Right kidney (tissue), 1 donor: Measurements from ENCODE around the gene VPS50.
"Not testable (repeated sequence)": the region's sequence is repeated elsewhere in the genome, so short reads cannot be mapped to it uniquely, and the experiment has no call there.

Experiments
- DNase-seq: peaks from one replicate; pipeline ENCODE4 v3.0.0-alpha.2; 2016

The VPS50 gene

DNA sequence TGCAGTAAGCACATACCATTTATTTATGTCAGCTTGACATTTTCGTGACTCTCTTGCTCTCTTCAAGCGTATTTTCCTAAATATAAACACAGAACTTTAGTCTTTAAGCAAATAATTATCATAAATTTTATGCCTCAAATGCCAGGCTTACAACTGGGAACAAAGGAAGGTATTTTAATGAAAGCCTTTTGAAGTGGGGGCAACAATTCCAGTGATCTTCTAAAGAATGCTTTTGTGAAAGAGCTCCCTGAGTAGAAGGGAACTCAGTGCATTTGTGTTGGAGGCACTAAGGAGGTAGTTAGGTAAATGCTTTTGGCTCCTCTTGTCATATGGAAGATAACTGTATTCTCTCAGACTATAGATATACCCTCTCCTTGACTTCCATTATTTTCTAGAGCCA lies 104.9 kb downstream of the VPS50 start:
- DNase-seq = no peak

DNA sequence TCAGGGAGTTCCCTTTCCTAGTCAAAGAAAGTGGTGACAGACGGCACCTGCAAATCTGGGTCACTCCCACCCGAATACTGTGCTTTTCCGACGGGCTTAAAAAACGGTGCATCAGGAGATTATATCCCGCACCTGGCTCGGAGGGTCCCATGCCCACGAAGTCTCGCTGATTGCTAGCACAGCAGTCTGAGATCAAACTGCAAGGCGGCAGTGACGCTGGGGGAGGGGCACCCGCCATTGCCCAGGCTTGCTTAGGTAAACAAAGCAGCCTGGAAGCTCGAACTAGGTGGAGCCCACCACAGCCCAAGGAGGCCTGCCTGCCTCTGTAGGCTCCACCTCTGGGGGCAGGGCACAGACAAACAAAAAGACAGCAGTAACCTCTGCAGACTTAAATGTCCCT lies 110.0 kb downstream of the VPS50 start:
- DNase-seq = not testable (repeated sequence)

DNA sequence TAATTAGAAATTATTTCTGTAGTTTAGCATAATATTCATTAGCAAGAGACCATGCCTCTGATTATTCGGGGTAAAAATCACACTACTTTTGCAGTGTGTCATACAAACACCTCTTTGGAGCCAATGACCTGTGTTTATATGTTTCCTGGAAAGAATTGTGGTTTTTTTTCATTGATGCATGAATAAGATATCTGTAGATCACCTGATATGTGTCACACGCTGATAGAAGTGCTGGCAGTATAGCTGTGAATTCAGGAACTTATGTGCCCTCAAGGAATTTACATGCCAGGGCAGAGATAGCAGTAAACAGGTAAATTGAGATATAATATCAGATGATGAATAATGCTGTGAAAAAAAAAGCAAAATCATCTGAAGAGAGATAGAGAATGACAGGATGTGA lies 118.2 kb downstream of the VPS50 start:
- DNase-seq = no peak

DNA sequence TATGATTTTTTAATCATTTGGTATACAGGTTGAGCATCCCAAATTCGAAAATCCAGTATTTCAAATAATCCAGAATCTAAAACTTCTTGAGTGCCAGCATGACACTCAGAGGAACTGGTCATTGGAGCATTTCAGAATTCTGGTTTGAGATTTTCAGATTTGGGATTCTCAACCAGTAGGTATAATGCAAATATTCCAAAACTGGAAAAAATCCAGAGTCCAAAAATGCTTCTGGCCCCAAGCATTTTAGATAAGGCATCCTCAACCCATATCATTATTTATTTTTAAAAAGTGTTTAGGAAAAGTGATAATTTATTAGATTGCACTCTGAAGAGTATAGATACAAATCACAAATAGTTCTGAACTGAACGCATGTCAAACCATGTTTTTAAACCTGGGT lies 120.7 kb downstream of the VPS50 start:
- no peak for DNase-seq

DNA sequence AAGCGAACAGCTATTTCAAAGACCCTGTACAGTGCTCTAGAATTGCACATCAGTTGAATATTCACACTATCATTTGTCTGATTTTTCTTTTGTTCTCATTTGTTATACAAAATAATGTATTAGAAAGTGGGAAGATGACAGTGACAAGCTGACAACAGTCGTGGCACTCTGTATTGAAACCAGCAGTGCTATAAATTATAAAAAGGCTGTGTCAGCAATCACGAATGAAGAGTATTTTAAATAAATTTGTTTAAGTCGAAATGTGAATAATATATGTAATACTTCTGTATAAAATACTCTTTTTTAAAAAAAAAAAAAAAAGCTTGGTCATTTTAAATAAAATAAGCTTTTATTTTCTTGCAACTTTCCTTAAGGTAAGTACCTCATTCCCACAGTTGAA lies 122.6 kb downstream of the VPS50 start:
- DNase-seq = no peak

DNA sequence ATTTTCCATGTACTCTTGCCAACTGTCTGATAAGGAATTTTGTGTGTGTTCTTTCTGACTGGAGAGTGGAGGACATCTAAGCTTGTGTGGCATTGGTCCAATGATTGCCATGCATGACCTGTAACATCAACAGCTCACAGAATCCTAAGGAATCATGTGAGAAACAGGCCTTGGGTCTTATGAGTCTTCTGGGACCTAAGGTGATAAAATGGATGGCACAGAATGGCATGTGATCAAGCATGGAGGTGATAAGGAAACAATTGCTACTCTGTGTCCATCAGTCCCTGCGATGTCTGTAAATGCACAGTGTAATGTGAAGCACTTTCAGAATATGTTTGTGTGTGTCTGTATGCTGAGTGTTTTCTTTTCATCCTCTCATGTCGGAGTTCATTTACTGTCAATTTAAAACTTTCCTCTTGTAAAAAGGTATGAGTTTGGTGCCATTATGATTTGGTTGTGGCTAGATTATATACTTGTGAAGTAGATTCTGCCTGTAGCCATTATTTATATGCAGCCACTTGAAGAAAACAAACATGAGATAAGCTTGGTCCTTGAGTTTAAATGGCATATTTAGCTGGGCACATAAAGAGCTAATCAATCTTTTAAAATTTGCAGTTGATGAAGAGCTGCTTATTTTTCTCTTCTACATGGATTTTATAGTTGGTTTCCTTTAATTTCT lies 127.5 kb downstream of the VPS50 start:
- no peak for DNase-seq

DNA sequence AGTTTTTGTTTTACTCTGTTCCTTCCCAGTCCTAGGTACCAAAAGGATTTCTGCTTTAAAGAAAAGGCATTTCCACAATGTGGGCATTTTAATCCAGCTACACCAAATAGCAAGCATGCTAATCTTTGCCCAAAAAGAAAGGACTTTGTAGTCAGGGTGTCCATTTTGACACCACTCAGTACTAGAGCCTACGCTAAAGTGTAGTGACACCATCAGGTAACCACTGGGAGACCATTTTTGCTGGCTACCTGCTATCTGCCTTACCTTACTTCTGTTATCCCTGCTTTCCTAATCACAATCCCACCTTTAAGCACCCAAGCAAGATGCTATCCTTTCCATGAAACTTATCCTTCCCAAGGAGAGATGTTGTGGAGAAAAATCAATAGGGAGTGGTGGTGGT lies 129.7 kb downstream of the VPS50 start:
- DNase-seq = no peak

DNA sequence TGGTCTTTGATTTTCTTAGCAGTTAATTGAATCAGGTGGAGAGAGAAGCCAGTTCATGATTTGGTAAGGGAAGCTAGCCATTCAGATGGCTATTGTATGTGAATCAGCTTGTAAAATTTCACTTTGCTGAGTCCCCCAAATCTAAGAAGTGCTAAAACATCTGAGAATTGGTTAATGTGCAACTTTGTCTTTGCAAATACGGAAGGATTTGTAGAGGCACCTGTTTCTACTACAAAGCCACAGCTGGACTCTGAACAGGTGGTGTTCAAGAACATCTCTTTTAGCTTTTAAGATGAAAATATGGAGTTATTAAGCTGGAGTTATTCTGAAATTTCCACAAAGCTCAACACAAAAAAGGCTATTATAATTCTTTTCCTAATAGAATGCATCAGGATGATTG lies 132.6 kb downstream of the VPS50 start:
- DNase-seq = no peak

DNA sequence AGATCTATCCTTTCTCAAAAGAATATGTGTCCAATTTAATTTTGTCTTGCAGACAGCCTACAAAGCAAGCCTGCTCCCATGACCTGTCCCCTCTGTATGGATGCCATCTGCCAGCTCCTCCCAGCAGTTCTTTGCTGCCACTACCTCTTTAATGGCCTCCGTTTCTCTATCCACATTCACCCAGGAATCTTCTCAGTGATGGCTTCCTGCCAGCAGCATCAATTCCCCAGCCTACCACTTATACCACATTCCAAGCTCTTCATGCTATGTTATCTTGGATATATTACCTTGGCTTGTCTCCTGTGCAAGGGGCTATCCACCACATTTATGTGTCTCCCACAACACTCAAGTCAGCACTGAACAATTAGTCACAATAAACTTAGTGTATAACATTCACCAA lies 133.2 kb downstream of the VPS50 start:
- no peak for DNase-seq

DNA sequence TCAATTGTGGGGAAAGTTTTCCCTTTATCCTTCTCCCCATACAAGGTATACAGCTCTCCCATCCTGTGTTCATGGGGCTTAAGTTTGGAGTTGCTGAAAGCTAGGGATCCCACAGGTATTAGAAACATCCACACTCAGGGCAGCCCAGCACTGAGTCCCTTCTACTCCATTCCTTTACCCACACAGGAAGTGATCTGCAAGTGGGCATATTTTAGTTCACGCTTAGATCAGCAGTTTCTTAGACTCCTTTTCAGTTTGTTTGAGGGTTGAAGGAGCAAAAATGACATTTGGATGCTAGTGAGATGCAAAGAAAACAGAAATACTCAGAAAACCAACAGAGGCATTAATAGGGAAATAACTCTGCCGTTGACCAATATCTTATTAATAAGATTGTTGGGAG lies 134.7 kb downstream of the VPS50 start:
- no peak for DNase-seq

DNA sequence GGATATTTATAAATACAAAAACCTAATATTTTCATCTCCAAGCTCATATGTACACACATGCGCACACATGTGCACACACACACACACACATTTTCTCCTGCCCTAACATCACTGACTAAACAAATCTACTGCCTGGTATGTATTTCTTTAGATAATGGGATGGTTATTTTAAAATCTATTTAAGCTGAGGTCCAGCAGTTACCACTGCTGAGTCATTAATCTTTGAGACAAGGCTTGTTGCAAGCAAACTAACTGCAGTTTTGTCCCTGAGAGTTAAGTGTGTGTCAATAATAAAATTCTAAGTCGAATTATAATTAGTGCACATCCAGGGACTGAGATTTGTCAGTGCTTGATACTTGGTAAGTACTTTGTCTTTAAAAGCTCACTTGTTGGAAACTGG lies 135.1 kb downstream of the VPS50 start:
- DNase-seq = no peak

DNA sequence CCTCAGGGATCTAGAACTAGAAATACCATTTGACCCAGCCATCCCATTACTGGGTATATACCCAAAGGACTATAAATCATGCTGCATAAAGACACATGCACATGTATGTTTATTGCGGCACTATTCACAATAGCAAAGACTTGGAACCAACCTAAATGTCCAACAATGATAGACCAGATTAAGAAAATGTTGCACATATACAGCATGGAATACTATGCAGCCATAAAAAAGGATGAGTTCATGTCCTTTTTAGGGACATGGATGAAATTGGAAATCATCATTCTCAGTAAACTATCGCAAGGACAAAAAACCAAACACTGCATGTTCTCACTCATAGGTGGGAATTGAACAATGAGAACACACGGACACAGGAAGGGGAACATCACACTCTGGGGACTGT lies 138.8 kb downstream of the VPS50 start:
- not testable (repeated sequence) for DNase-seq

DNA sequence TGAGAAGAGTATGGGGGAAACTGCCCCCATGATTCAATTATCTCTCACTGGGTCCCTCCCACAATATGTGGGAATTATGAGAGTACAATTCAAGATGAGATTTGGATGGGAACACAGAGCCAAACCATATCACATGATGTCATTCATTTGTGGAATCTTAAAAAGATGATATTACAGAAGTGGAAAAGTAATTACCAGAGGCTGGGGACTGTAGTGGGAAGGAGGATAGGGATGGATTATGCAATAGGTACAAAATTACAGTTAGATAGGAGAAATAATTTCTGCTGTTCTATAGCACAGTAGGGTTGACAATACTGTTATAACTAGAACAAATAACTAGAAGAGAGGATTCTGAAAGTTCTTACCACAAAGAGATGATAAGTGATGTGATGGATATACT lies 141.4 kb downstream of the VPS50 start:
- no peak for DNase-seq

DNA sequence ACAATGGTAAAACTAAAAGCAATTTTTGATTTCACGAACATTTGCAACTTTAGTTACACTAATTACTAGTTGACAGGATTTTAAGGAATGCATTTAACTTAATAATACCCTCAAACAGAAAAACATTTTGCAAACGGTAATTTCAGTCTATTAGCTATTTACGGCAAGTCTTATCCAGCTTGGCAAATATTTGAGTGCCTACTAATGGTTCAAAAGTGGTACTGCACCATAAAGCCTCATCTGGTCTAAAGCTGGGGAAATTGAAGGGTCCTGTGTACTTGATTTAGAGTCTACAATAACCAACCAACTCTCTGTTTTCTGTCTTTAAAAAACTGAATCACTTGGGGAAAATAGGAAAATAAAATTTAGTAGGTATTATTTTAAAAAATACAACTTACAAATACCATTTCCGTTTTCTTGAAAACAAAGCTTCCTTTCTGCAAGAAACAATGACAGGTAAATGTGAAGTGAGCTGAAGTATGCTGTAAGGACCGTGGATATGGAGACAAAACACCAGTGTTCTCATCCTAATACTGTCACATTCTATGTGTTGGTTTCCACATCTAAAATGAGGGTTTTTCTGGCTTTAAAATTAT lies 142.3 kb downstream of the VPS50 start:
- DNase-seq = no peak

DNA sequence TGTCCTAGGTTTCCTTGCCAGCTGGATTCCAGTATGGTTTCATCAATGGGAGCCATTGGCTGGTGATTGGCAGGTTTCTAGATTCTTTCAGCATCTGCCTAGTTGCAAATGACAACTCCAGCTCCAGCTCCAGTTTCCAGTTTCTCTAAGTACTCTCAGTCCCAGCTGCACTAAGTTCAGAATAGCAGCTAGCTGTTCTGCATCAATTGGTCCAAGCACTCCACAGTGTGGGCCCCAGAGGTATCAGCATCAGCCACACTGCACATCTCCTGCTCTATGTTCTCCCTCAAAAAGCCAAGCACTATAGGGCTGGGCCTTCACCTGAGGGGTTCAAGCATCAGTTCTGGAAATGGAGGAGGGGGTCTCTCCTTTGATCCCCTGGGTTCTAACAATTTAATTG lies 143.4 kb downstream of the VPS50 start:
- DNase-seq = no peak

DNA sequence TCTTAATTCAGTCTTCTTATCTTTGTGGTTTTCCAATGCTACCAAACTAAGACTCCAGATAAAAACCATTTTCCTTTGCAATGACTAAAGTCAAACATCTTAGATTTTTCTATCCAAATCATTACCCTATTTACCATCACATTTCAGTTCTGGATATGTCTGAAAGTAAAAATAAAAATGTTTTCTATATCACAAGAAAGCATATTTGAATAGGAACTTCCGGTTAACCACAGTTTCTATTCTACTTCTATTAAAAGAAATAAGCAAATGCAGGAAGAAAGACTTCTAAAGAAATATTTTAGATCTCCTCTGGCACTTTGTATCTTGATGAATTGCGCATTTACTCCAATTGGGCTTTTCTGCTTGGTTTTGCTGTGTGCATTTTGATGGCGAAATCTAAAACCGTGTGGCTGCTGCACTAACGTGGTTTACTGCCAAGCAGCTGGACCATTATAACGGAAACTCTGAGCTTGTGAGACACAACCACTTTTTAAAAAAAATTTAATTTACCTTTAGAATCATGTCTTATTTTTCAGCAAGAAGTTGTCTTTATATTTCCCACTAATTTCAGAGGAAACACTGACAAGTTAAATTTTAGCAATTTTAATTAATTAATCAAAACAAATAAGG lies 146.1 kb downstream of the VPS50 start:
- DNase-seq = no peak

DNA sequence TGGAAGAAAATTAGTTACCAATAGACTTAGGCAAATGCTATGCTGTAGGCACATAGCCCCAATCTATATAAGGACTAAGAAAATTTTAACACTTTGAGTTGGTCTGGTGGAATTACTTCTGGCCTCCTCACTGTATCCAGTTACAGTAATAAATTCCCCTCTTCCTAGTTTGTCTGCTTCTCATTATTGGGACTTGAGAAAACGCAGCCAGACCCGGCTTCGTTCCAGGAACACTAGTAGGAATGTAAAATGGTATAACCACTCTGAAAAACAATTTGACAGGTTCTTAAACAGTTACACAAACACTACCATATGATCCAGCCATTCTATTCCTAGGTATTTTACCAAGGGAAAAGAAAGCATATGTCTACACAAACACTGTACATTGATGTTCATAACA lies 150.2 kb downstream of the VPS50 start:
- no peak for DNase-seq

DNA sequence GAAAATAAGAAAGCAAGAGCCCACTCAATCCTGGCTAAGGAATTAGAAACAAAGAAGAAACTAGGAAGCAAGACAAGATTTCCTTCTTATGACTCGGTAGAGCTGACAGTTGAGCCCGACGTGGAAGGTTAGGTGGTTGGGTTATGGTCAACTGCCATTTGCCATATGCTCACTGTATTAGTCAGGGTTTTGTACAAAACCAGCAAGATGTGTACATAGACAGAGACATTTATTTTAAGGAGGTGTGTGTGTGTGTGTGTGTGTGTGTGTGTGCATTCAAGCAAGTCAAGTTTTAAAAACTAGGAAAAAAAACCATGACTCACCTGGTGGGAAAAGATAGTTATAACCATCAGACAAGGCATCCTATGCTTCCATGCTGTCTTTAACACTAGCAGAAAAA lies 158.5 kb downstream of the VPS50 start:
- no peak for DNase-seq

DNA sequence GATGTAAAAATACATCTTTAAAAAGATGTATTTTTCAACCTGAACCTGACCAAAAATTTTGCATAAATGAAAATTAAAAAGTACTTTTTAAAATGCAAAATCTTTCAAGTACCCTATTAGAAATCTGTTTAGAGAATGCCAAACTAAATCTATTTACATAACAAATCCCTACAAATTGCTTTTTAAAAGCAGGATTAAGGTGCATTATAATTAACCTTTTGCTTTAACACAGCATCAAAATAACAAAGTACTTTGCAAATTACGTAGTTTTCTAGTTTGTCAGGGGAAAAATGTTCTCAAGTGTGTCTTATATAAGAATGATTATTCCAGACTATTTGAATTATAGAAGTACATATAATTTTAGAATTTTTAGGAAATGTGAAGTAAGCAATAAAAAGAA lies 160.8 kb downstream of the VPS50 start:
- DNase-seq = no peak

DNA sequence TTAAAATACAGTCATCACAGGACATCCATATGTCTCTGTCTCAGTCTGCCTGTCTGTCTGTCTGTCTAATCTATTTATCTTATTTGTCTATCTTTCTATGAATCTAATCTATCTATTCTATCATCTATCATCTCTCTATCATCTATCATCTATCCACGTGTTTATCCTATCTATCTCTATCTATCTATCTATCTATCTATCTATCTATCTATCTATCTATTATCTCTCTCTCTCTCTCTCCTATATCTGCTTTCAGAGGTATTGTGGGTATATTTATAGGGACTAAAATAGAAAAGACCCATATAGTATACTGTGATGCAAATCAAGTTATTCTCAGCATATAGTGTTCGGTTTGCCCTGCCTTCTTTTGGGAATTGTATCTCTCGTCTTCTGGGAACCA lies 167.5 kb downstream of the VPS50 start:
- DNase-seq = no peak

DNA sequence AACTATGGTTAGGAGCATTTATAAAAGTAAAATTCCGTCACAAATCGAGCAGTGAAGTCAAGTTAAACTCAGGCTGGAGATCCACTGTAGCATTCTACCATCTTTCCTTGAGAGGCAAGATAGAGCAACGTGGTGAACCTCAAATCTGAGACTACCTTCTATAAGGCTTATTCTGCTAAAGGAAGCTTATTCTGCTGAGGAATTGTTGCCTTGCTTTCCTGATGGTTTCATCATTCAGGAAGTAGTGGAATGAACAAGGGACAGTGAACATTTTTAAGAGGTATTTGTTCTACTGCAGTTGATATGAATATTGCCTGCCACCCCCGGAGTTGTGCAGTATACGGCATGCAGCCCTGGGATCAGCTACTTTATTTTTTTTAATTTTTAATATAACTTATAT lies 170.8 kb downstream of the VPS50 start:
- no peak for DNase-seq

DNA sequence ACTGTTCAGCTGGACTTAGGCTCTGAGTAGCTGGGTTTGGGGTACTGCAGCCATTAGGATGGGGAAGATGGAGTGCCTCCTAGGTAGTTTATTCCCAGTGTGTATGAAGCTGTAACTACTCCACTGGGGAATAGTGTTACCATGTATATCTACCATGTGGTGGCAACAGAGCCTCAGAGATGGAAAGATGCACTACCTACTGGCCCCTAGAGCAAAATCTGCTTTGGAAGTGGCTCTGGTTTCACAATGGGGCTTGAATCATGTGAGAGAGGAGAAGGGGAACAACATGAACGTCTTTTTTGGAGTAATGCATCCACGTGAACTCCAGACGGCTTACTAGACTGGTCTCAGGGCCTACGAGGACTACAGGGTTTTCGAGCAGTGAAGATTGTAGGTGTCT lies 175.1 kb downstream of the VPS50 start:
- no peak for DNase-seq

DNA sequence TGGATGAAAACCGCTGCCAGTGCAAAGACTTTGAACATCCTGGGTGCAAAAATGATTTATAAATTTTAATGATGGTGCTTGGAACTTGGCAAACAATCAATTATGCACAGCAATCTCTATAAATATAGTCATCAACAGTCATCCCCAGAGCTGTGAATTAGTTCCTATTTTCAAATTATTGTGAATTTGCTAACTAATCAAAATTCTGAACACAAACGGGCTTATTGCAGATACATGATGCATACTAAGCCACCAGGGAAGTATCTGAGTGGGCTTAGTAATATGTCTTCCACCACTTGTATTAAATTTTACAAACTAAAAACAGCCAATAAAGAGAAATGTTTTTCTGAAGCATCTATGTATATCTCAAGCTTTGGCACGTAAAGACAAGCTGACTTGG lies 177.2 kb downstream of the VPS50 start:
- DNase-seq = no peak
